H9 (cell line): ENCODE results near the gene THBS4. TPM values are rescaled to one million over a fixed set of nuclear protein-coding genes. Genes with fewer than 3 reads are reported as not detected.

Source experiments
- DNase-seq: peaks from one replicate; pipeline ENCODE4 v3.0.0-alpha.2; 2017
- H2AFZ ChIP-seq: one replicate; pipeline ENCODE4 v1.6.1; 2013; ENCODE audit warnings: mild to moderate bottlenecking, low read length, control low read depth, moderate library complexity
- H2AK5ac ChIP-seq: 2 replicates; pipeline ENCODE4 v1.6.1; 2013; ENCODE audit warnings: low read length, control low read depth, mixed read lengths; ENCODE audit not compliant: insufficient read length
- H2BK120ac ChIP-seq: one replicate; pipeline ENCODE4 v1.6.1; 2013; ENCODE audit warnings: low read depth, mild to moderate bottlenecking, low read length, control low read depth, inconsistent platforms; ENCODE audit not compliant: poor library complexity, severe bottlenecking
- H2BK12ac ChIP-seq: 2 replicates; pipeline ENCODE4 v1.6.1; 2013; ENCODE audit warnings: low read length, control low read depth, mixed read lengths, low read depth; ENCODE audit not compliant: insufficient read length
- H2BK15ac ChIP-seq: 2 replicates; pipeline ENCODE4 v1.6.1; 2013; ENCODE audit warnings: low read depth, low read length, control low read depth
- H2BK20ac ChIP-seq: one replicate; pipeline ENCODE4 v1.6.1; 2013; ENCODE audit warnings: low read depth, mild to moderate bottlenecking, low read length, control low read depth, inconsistent platforms; ENCODE audit not compliant: poor library complexity, severe bottlenecking
- H2BK5ac ChIP-seq: 2 replicates; pipeline ENCODE4 v1.6.1; 2013; ENCODE audit warnings: low read length, control low read depth, mixed read lengths; ENCODE audit not compliant: insufficient read length
- H3K14ac ChIP-seq: 2 replicates; pipeline ENCODE4 v1.6.1; 2013; ENCODE audit warnings: low read length, control low read depth; ENCODE audit not compliant: insufficient read depth
- H3K18ac ChIP-seq: 2 replicates; pipeline ENCODE4 v1.6.1; 2013; ENCODE audit warnings: low read depth, mild to moderate bottlenecking, mixed read lengths, low read length, control low read depth; ENCODE audit not compliant: insufficient read length
- H3K23ac ChIP-seq: 2 replicates; pipeline ENCODE4 v1.6.1; 2013; ENCODE audit warnings: low read length, control low read depth, mixed read lengths, low read depth; ENCODE audit not compliant: insufficient read length
- H3K23me2 ChIP-seq: 2 replicates; pipeline ENCODE4 v1.6.1; 2013; ENCODE audit warnings: low read depth, mild to moderate bottlenecking, mixed read lengths, low read length, control low read depth; ENCODE audit not compliant: insufficient read length, poor library complexity, severe bottlenecking
- H3K27ac ChIP-seq: 2 replicates; pipeline ENCODE4 v1.5.1; 2013; ENCODE audit warnings: low read length, control low read depth, mixed read lengths, low read depth; ENCODE audit not compliant: insufficient read length
- H3K27me3 ChIP-seq: 2 replicates; pipeline ENCODE4 v1.6.1; 2013; ENCODE audit warnings: low read length, control low read depth, inconsistent platforms; ENCODE audit not compliant: insufficient read depth
- H3K4ac ChIP-seq: 2 replicates; pipeline ENCODE4 v1.6.1; 2013; ENCODE audit warnings: low read depth, mild to moderate bottlenecking, control low read depth, inconsistent platforms, low read length, moderate library complexity
- H3K4me1 ChIP-seq: 2 replicates; pipeline ENCODE4 v1.6.1; 2013; ENCODE audit warnings: low read length, control low read depth, inconsistent platforms; ENCODE audit not compliant: insufficient read depth
- H3K4me2 ChIP-seq: 2 replicates; pipeline ENCODE4 v1.6.1; 2013; ENCODE audit warnings: low read length, control low read depth, mixed read lengths; ENCODE audit not compliant: insufficient read length, insufficient read depth
- H3K56ac ChIP-seq: 2 replicates; pipeline ENCODE4 v1.6.1; 2013; ENCODE audit warnings: low read depth, mild to moderate bottlenecking, mixed read lengths, low read length, control low read depth; ENCODE audit not compliant: insufficient read length
- H3K79me1 ChIP-seq: 2 replicates; pipeline ENCODE4 v1.6.1; 2013; ENCODE audit warnings: low read depth, mild to moderate bottlenecking, moderate library complexity, low read length, control low read depth, inconsistent platforms; ENCODE audit not compliant: insufficient read depth, poor library complexity, severe bottlenecking
- H3K79me2 ChIP-seq: 2 replicates; pipeline ENCODE4 v1.6.1; 2013; ENCODE audit warnings: low read length, control low read depth, inconsistent platforms; ENCODE audit not compliant: insufficient read depth
- H3K9ac ChIP-seq: 2 replicates; pipeline ENCODE4 v1.6.1; 2013; ENCODE audit warnings: low read length, control low read depth, mixed read lengths; ENCODE audit not compliant: insufficient read length; ENCODE audit errors: extremely low read depth
- H3K9me3 ChIP-seq: one replicate; pipeline ENCODE4 v1.6.1; 2013; ENCODE audit warnings: low read depth, low read length, inconsistent platforms; ENCODE audit not compliant: control insufficient read depth
- H3T11ph ChIP-seq: one replicate; pipeline ENCODE4 v1.6.1; 2013; ENCODE audit warnings: mild to moderate bottlenecking, low read length, control low read depth, inconsistent platforms
- H4K20me1 ChIP-seq: one replicate; pipeline ENCODE4 v1.6.1; 2013; ENCODE audit not compliant: control insufficient read depth, insufficient read length, insufficient read depth
- H4K5ac ChIP-seq: 2 replicates; pipeline ENCODE4 v1.6.1; 2013; ENCODE audit warnings: low read depth, mild to moderate bottlenecking, mixed read lengths, low read length, control low read depth; ENCODE audit not compliant: insufficient read length
- H4K8ac ChIP-seq: replicated peaks from 2 replicates; pipeline ENCODE4 v1.6.1; 2013; ENCODE audit warnings: low read length, control low read depth, mixed read lengths, low read depth; ENCODE audit not compliant: insufficient read length
- H4K91ac ChIP-seq: 2 replicates; pipeline ENCODE4 v1.6.1; 2013; ENCODE audit warnings: low read depth, mild to moderate bottlenecking, moderate library complexity, mixed read lengths, low read length, control low read depth; ENCODE audit not compliant: insufficient read length
- H3K27ac Mint-ChIP-seq, 3 experiments: 2 replicates in 2 of 3; 3 replicates in 1 of 3; pipeline ENCODE4 v1.8.0; 2020 to 2021; ENCODE audit warnings: mixed read lengths in 3 of 3, mild to moderate bottlenecking in 1 of 3, moderate library complexity in 1 of 3
- H3K27me3 Mint-ChIP-seq: 2 replicates; pipeline ENCODE4 v1.8.0; 2021; ENCODE audit warnings: low read depth, mild to moderate bottlenecking, moderate library complexity, mixed read lengths
- H3K36me3 Mint-ChIP-seq, 3 experiments: 2 replicates in 2 of 3; 3 replicates in 1 of 3; pipeline ENCODE4 v1.8.0; 2020 to 2021; ENCODE audit warnings: low read depth in 3 of 3, mixed read lengths in 3 of 3; ENCODE audit not compliant: insufficient read depth in 1 of 3
- H3K4me1 Mint-ChIP-seq, 2 experiments: 2 replicates each; pipeline ENCODE4 v1.8.0; 2020; ENCODE audit warnings: mixed read lengths in 2 of 2
- H3K4me3 Mint-ChIP-seq, 2 experiments: 2 replicates in 1 of 2; 3 replicates in 1 of 2; pipeline ENCODE4 v1.8.0; 2020 to 2021; ENCODE audit warnings: mild to moderate bottlenecking in 2 of 2, mixed read lengths in 2 of 2, moderate library complexity in 1 of 2
- H3K9me3 Mint-ChIP-seq, 2 experiments: 2 replicates in 1 of 2; 3 replicates in 1 of 2; pipeline ENCODE4 v1.8.0; 2020; ENCODE audit warnings: mild to moderate bottlenecking in 2 of 2, mixed read lengths in 2 of 2, moderate library complexity in 1 of 2
- WGBS: extraction: QIAGEN DNeasy Blood & Tissue Kit; methylation state at CpG from one replicate; pipeline ENCODE4 v1.1.7; 2013; ENCODE audit warnings: missing lambda C conversion rate, low lambda C conversion rate, mixed read lengths; ENCODE audit not compliant: insufficient read length; ENCODE audit errors: extremely low coverage; 5-methylcytosine and 5-hydroxymethylcytosine counted together
- total RNA-seq: library from RNA; stranded (reverse); gene quantifications from 2 replicates; pipeline ENCODE4 v1.2.1, GENCODE V29; 2021
- TF ChIP-seq, protein P1 (sequence below): fragments of 200-600 bp; sonication (generic); conservative IDR thresholded peaks from 3 replicates; pipeline ENCODE4 v1.8.0; 2021; ENCODE audit warnings: antibody characterized with exemption, mild to moderate bottlenecking

THBS4 gene
- total RNA-seq, 1 experiment from 2014 or later = 19.0 TPM

DNA sequence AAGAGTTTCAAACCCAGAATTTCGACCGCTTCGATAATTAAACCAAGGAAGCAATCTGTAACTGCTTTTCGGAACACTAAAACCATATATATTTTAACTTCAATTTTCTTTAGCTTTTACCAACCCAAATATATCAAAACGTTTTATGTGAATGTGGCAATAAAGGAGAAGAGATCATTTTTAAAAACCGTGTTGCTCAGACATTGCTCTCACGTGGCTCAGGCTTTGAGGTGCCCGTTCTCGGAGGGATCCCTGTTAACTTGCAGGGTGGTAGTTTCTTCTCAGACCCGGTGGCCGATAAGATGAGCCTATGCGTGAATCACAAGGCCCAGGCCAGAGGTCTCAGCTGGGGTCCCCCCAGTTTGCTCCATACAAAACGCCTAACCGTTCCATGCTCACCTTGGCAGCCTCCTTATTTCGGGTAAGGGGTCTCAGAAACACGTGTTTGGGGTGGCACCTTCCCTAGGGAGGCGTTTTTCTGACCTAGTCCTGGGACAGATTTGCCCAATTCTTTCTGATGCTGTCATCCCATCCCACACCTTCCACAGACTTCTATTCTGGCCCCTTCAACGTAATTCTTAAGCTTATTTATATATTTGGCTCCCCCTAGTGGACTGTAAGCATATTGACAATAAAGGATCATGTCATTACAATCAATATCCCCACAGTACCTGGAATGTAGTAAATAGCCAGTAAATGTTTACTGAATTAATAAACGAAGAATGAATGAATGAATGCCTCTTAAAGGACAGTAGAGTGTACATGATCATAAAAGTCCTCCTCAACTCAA, 48.1 kb downstream of the THBS4 start:
- no peaks in the 10 kb centered on the region for H3K79me2 ChIP-seq
- no peak overlapping the region for H3K23ac ChIP-seq
- no peaks in the 10 kb centered on the region for H3K9me3 ChIP-seq
- no peak overlapping the region for H3K4ac ChIP-seq
- H3K27ac ChIP-seq = no peak overlapping the region
- no peak overlapping the region for H4K91ac ChIP-seq
- no peak overlapping the region for H3K4me2 ChIP-seq
- no peak overlapping the region for H2BK20ac ChIP-seq
- Mint-ChIP-seq H3K4me3 (no peak overlapping the region), H3K9me3 (no peaks in the 10 kb centered on the region), H3K36me3 (peaks cover 1 to 13% (median 5%) of the 10 kb centered on the region in 3 experiments; a peak in 3 of 7 replicates), H3K27ac (no peak overlapping the region), H3K27me3 (no peaks in the 10 kb centered on the region), H3K4me1 (peaks cover 13 to 18% of the 10 kb centered on the region in 2 experiments)
- no peak overlapping the region for H4K5ac ChIP-seq
- no peak overlapping the region for H2AFZ ChIP-seq
- H3T11ph ChIP-seq = no peak overlapping the region
- H3K9ac ChIP-seq = no peak overlapping the region
- H3K79me1 ChIP-seq = no peaks in the 10 kb centered on the region
- H3K14ac ChIP-seq = no peak overlapping the region
- 100% methylated on average over 1 of the region's 19 CpGs for whole genome bisulfite sequencing
- no peak overlapping the region for H2BK5ac ChIP-seq
- no peak overlapping the region for H3K18ac ChIP-seq
- TF ChIP-seq, protein P1, sequence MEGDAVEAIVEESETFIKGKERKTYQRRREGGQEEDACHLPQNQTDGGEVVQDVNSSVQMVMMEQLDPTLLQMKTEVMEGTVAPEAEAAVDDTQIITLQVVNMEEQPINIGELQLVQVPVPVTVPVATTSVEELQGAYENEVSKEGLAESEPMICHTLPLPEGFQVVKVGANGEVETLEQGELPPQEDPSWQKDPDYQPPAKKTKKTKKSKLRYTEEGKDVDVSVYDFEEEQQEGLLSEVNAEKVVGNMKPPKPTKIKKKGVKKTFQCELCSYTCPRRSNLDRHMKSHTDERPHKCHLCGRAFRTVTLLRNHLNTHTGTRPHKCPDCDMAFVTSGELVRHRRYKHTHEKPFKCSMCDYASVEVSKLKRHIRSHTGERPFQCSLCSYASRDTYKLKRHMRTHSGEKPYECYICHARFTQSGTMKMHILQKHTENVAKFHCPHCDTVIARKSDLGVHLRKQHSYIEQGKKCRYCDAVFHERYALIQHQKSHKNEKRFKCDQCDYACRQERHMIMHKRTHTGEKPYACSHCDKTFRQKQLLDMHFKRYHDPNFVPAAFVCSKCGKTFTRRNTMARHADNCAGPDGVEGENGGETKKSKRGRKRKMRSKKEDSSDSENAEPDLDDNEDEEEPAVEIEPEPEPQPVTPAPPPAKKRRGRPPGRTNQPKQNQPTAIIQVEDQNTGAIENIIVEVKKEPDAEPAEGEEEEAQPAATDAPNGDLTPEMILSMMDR = peak; percentile 79
- no peaks in the 10 kb centered on the region for H3K27me3 ChIP-seq
- no peaks in the 10 kb centered on the region for H3K4me1 ChIP-seq
- H4K8ac ChIP-seq = no peak overlapping the region
- H2BK120ac ChIP-seq = no peak overlapping the region
- H2BK12ac ChIP-seq = no peak overlapping the region
- peak; percentile 42 for DNase-seq
- H3K56ac ChIP-seq = no peak overlapping the region
- H2BK15ac ChIP-seq = no peak overlapping the region
- H4K20me1 ChIP-seq = no peaks in the 10 kb centered on the region
- H2AK5ac ChIP-seq = no peak overlapping the region
- no peaks in the 10 kb centered on the region for H3K23me2 ChIP-seq
